Activated T-helper 2 cell treated with anti-CD3 and anti-CD28 coated beads, Interferon-gamma antibody, Interleukin-2, Interleukin-4, amounts not matched to agents 10 μg/mL and 5 μg/mL and 100 μg/mL, durations not matched to agents 14 hours and 24 hours and 36 hours (primary cell): Measurements from ENCODE around the gene LOC128125822.

Experiments used
- DNase-seq: peaks from one replicate; pipeline ENCODE4 v3.0.0; 2021; ENCODE audit warnings: low spot score
- H3K27ac Mint-ChIP-seq: one replicate; pipeline ENCODE4 v1.8.0; 2021; ENCODE audit warnings: mixed read lengths
- H3K27me3 Mint-ChIP-seq: one replicate; pipeline ENCODE4 v1.8.0; 2021; ENCODE audit warnings: low read depth, mixed read lengths
- H3K36me3 Mint-ChIP-seq: one replicate; pipeline ENCODE4 v1.8.0; 2021; ENCODE audit warnings: low read depth, mixed read lengths
- H3K4me1 Mint-ChIP-seq: one replicate; pipeline ENCODE4 v1.8.0; 2021; ENCODE audit warnings: low read depth, mixed read lengths
- H3K4me3 Mint-ChIP-seq: one replicate; pipeline ENCODE4 v1.8.0; 2021; ENCODE audit warnings: low read depth, mild to moderate bottlenecking, moderate library complexity, mixed read lengths
- H3K9me3 Mint-ChIP-seq: one replicate; pipeline ENCODE4 v1.8.0; 2021; ENCODE audit warnings: mixed read lengths
- intact Hi-C: fragments of 100-400 bp; cut with micrococcal nuclease; formaldehyde crosslinking; loops from one replicate; pipeline ENCODE4 v1.15.1; 2023

LOC128125822 gene

DNA sequence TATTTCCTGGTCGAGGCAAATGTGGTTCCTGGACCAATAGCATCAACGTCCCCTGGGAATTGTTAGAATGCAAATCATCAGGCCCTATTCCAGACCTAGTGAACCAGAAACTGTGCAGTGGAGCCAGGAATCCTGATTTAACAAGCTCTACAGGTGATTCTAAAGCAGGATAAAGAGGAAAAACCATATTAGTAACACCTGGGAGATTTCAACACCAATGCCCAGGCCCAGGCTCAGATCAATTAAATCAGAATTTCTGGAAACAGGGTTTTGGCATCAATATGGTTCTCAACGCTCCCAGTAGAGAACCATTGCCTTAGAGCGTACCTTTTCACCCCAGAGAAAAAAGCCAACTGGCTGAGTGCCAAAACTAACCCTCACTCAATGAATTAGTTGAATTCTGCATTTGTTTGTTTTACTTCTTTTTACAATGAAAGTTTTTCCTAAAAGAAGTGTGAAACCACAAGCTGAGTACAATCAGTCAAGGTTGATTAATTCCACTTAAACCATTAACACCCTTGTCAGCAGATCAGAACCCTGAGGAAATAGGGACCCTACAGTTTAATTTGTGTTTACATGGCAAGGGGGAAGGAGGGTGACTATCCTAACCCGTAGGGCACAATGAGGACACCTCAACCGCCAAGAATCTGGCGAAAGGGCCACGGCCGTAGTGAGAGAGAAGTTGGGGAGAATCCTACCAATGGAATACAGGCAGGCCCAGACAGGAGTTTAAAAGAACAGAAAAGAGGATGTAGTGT, 34.9 kb upstream of the LOC128125822 start:
- H3K4me1 Mint-ChIP-seq = peaks cover 9% of the 10 kb centered on the region
- intact Hi-C loops = no loop called here
- peaks cover 10% of the 10 kb centered on the region for H3K27me3 Mint-ChIP-seq
- no peak overlapping the region for H3K4me3 Mint-ChIP-seq
- H3K9me3 Mint-ChIP-seq = peaks cover 3% of the 10 kb centered on the region
- no peak overlapping the region for H3K27ac Mint-ChIP-seq
- peaks cover 1% of the 10 kb centered on the region for H3K36me3 Mint-ChIP-seq
- DNase-seq = no peak

DNA sequence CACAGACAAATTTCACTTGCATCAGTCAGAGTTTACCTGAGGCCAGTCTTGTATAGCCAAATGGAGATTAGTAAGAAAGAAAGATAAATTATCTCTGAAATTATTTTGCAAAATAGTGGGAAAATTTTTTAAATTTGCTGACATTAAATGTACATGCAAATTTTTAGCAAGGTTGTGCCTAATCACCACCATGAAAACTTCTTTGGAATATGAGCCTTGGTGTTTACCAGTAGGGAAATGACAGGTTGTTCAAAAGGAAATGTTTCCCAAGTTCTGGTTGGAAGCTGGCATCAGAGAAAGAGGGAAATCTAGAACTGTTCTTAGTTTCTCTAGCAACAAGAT, 34.4 kb upstream of the LOC128125822 start:
- H3K9me3 Mint-ChIP-seq = peaks cover 7% of the 10 kb centered on the region
- no peak for DNase-seq
- H3K27ac Mint-ChIP-seq = no peak overlapping the region
- peaks cover 12% of the 10 kb centered on the region for H3K4me1 Mint-ChIP-seq
- peaks cover 16% of the 10 kb centered on the region for H3K27me3 Mint-ChIP-seq
- no peak overlapping the region for H3K4me3 Mint-ChIP-seq
- intact Hi-C loops = no loop called here
- peaks cover 3% of the 10 kb centered on the region for H3K36me3 Mint-ChIP-seq

DNA sequence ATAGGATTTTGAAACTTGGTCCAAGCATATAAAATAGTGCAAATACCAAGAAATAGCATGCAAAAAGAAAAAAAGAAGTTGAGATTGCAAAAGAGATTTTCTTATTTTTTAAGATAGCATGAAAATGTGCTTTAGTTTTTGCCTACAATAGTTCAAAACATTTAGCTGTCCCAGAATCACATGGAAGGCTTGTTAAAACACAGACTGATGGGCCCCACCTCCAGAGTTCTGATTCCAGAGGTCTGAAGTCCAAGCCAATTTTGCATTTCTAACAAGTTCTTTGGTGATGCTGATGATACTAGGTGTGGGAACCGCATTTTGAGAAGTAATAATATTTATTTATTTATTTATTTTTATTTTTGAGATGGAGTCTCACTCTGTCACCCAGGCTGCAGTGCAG, 33.7 kb upstream of the LOC128125822 start:
- Mint-ChIP-seq H3K9me3 (peaks cover 7% of the 10 kb centered on the region), H3K36me3 (peaks cover 3% of the 10 kb centered on the region), H3K4me1 (peaks cover 12% of the 10 kb centered on the region), H3K27me3 (peaks cover 21% of the 10 kb centered on the region), H3K4me3 (no peak overlapping the region), H3K27ac (no peak overlapping the region)
- intact Hi-C loops = no loop called here
- DNase-seq = no peak

DNA sequence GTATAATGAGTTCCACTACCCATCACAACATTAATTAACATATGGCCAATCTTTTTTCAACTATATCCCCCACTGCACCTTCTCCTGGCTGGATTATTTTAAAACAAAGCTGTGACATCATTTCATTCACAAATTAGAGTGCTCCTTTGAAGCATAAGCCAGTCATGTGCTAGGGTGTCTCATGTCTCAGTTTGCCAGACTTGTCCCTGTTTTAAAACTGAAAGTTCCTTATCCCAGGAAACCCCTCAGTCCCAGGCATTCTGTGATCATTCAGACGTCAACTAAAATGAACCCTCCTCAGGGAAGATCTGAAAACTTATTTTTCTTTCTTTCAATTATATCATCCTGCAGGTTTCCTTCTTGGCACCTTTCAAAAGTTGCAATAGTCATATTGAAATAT, 29.3 kb upstream of the LOC128125822 start:
- no peak for DNase-seq
- intact Hi-C loops = no loop called here
- Mint-ChIP-seq H3K4me3 (no peak overlapping the region), H3K4me1 (peaks cover 11% of the 10 kb centered on the region), H3K36me3 (peaks cover 3% of the 10 kb centered on the region), H3K27ac (no peak overlapping the region), H3K27me3 (peaks cover 34% of the 10 kb centered on the region), H3K9me3 (peaks cover 7% of the 10 kb centered on the region)

DNA sequence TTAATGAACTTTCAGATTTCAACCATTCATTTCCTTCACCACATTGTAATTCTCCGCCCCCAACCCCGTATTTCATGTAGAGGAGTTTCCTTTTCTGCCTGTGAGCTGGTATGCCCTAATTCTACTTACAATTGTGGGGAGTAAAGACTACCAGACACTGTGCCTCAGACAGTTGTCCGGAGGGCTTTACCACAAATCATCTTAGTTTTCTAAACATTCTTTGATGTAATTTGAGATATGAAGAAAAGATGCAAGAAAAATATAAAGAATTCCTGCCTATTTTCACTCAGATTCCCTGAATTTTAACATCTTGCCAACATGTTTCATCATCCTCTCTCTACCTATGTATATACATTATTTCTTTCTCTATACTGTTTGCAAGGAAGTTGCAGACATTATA, 28.3 kb upstream of the LOC128125822 start:
- Mint-ChIP-seq H3K4me1 (peaks cover 11% of the 10 kb centered on the region), H3K27ac (no peak overlapping the region), H3K4me3 (no peak overlapping the region), H3K27me3 (peaks cover 34% of the 10 kb centered on the region), H3K36me3 (peaks cover 3% of the 10 kb centered on the region), H3K9me3 (peaks cover 7% of the 10 kb centered on the region)
- no peak for DNase-seq
- intact Hi-C loops = no loop called here

DNA sequence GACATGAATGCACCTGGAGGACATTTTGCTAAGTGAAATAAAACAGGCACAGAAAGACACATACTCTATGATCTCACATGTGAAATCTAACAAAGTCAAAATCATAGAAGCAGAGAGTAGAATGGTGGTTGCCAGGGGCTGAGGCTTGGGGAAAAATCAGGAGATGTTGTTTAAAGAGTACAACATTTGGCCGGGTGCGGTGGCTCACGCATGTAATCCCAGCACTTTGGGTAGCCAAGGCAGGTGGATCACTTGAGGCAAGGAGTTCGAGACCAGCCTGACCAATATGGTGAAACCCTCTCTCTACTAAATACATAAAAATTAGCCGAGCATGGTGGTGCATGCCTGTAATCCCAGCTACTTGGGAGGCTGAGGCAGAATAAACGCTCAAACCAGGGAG, 26.0 kb upstream of the LOC128125822 start:
- intact Hi-C loops = no loop called here
- peaks cover 11% of the 10 kb centered on the region for H3K4me1 Mint-ChIP-seq

DNA sequence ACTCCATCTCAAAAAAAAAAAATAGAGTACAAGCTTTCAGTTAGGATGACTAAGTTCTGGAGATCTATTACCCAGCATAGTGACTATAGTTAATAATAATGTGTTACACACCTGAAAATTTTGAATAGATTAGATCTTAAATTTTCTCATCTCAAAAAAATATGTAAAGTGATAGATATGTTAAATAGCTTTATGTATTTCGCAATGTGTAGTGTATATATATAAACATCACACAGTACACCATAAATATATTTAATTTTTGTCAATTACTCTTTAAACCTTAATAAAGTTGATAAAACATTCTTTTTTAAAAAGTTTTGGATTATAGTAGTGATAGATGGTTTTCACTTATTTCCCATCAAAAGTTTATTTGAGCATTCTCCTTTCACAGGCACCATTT, 25.6 kb upstream of the LOC128125822 start:
- intact Hi-C loops = no loop called here
- Mint-ChIP-seq H3K4me3 (no peak overlapping the region), H3K36me3 (peaks cover 3% of the 10 kb centered on the region), H3K4me1 (peaks cover 8% of the 10 kb centered on the region), H3K27me3 (peaks cover 25% of the 10 kb centered on the region), H3K27ac (no peak overlapping the region), H3K9me3 (peaks cover 7% of the 10 kb centered on the region)
- DNase-seq = no peak

More for the DNA sequence above, 26.0 kb upstream of the LOC128125822 start:
- H3K27me3 Mint-ChIP-seq = peaks cover 25% of the 10 kb centered on the region
- no peak overlapping the region for H3K4me3 Mint-ChIP-seq
- no peak overlapping the region for H3K27ac Mint-ChIP-seq
- peaks cover 7% of the 10 kb centered on the region for H3K9me3 Mint-ChIP-seq
- DNase-seq = no peak
- H3K36me3 Mint-ChIP-seq = peaks cover 3% of the 10 kb centered on the region

DNA sequence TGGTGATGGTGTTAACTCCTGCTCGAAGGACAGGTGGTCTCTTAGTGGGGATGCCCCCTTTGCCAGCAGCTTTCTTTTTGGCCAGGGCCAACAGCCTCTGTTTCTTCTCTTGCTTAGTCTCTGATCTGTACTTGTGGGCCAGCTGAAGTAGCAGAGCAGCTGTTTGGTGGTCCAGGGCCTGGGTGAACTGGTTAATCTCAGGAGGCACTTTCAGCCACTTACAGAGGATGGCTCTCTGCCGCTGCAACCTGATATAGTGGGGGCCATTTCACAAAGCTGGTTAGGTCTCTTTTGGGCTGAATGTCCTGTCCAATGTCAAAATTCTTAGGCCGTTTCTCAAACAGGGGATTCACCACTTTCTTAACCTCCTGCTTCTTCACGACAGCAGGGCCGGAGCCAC, 23.2 kb upstream of the LOC128125822 start:
- Mint-ChIP-seq H3K27ac (no peak overlapping the region), H3K9me3 (no peaks in the 10 kb centered on the region), H3K27me3 (peaks cover 8% of the 10 kb centered on the region), H3K36me3 (no peaks in the 10 kb centered on the region), H3K4me3 (no peak overlapping the region), H3K4me1 (peaks cover 13% of the 10 kb centered on the region)
- intact Hi-C loops = no loop called here
- DNase-seq = no peak

DNA sequence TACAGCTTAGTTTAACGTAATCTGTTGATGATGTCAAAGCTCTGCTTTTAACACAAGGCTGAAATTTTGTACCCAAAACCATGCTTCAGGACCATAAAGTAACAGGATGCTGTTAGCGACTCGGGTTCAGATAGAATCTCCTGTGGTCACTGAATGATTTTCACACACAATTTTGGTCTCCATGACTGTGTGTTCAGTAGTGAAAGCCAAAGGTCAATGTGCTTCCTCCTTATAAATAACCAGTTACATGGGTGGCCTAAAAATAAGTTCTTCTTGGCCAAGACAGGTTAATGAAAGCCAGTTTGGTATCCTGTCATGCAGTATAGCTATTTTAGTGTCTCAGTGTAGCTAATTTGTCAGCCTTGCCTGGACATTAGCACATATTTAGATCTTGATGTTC, 19.1 kb upstream of the LOC128125822 start:
- no peak for DNase-seq
- no peaks in the 10 kb centered on the region for H3K27me3 Mint-ChIP-seq
- H3K9me3 Mint-ChIP-seq = no peaks in the 10 kb centered on the region
- peak overlapping the region; percentile 62 for H3K27ac Mint-ChIP-seq
- intact Hi-C loops = loop anchor here (1.0 kb wide), 1 partner anchor 24 kb away; no protein-coding TSS in a partner anchor
- H3K36me3 Mint-ChIP-seq = no peaks in the 10 kb centered on the region
- H3K4me3 Mint-ChIP-seq = peak overlapping the region; percentile 3
- H3K4me1 Mint-ChIP-seq = peaks cover 13% of the 10 kb centered on the region

DNA sequence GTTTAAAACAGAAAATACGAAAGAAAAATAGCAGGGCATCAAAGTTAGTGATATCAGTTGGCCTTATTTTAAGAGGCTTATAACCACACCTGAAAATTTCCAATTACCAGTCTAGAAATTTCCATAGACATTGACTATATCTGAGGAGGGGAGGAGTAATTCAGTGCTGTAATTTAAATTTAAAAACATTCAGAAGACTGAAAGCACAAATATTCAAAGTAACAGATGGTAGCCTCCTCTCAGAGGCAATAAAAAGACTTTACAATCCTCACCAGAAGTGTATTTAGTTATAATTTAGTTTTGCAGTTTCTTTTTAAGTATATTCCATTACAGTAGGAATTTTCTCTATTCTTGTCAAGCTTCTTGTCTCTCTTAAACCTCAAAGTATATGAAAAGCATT, 18.4 kb upstream of the LOC128125822 start:
- Mint-ChIP-seq H3K27me3 (no peaks in the 10 kb centered on the region), H3K27ac (no peak overlapping the region), H3K9me3 (no peaks in the 10 kb centered on the region), H3K36me3 (no peaks in the 10 kb centered on the region), H3K4me1 (peaks cover 13% of the 10 kb centered on the region), H3K4me3 (no peak overlapping the region)
- no peak for DNase-seq
- intact Hi-C loops = loop anchor here (1.0 kb wide), 1 partner anchor 25 kb away; no protein-coding TSS in a partner anchor

DNA sequence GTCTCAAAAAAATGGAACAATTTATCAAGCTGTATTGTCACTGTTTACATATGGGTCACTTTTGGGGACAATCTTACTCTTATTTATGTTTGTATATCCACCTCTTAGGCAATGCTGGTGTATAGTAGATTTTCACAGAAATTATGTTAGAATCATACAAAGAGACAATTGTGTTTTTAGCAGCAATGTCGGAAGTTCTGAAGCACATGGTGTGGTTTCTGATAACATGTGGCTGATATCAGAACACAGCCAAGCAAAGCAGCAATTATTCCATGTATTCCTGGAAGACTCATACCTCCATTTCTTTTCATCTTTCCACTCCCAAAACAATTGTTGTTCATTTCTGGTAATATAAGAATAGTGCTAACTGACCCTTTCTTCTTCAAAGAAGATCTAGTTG, 17.5 kb upstream of the LOC128125822 start:
- H3K27me3 Mint-ChIP-seq = peaks cover 2% of the 10 kb centered on the region
- H3K36me3 Mint-ChIP-seq = no peaks in the 10 kb centered on the region
- intact Hi-C loops = no loop called here
- H3K4me3 Mint-ChIP-seq = no peak overlapping the region
- no peaks in the 10 kb centered on the region for H3K9me3 Mint-ChIP-seq
- DNase-seq = no peak
- no peak overlapping the region for H3K27ac Mint-ChIP-seq
- peaks cover 13% of the 10 kb centered on the region for H3K4me1 Mint-ChIP-seq

DNA sequence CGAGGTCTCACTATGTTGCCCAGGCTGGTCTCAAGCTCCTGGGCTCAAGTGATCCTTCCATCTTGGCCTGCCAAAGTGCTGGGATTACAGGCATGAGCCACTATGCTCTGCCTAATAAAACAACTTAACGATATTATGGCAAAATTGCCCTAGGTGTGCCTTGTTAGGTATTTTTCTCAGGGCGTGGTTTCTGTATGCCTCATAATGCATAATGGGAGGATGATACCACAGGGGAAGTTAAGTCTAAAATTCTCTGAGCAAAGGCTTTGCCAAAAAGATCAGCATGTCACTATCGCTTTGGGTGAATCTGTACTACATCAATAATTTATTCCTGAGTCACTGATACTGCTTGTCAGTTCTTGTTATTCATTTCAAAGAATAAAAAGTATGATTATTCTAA, 15.9 kb upstream of the LOC128125822 start:
- no peaks in the 10 kb centered on the region for H3K9me3 Mint-ChIP-seq
- peaks cover 4% of the 10 kb centered on the region for H3K27me3 Mint-ChIP-seq
- H3K27ac Mint-ChIP-seq = no peak overlapping the region
- H3K4me1 Mint-ChIP-seq = peaks cover 13% of the 10 kb centered on the region
- DNase-seq = no peak
- H3K36me3 Mint-ChIP-seq = no peaks in the 10 kb centered on the region
- H3K4me3 Mint-ChIP-seq = no peak overlapping the region
- intact Hi-C loops = no loop called here

DNA sequence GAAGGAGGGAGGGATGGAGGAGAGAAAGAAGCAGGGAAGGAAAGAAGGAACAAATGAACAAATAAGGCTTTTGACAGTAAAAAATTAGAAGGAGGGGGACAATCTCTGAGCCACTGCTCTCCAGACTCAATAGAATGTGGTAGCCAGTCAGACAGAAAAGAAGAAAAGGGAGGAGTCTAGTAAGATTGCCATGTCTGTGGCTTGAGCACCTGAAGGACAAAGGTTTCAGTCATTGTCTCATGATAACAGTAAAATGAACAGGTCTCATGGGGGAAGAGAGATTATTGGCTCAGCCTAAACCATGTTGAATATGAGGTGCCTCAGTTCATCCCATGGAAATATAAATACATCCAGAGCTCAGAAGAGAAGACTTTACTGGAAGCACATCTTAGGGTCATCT, 14.0 kb upstream of the LOC128125822 start:
- intact Hi-C loops = no loop called here
- Mint-ChIP-seq H3K27me3 (peaks cover 4% of the 10 kb centered on the region), H3K4me3 (no peak overlapping the region), H3K27ac (no peak overlapping the region), H3K9me3 (no peaks in the 10 kb centered on the region), H3K4me1 (peaks cover 10% of the 10 kb centered on the region), H3K36me3 (no peaks in the 10 kb centered on the region)
- DNase-seq = no peak
